Fibroblast of the conjunctiva (primary cell): ENCODE results near the gene BMPR2.
"Not testable (repeated sequence)": the region's sequence is repeated elsewhere in the genome, so short reads cannot be mapped to it uniquely, and the experiment has no call there.

Experiments used
- DNase-seq: peaks from one replicate; pipeline ENCODE4 v3.0.0-alpha.2; 2010; ENCODE audit warnings: low read depth

Gene BMPR2

DNA sequence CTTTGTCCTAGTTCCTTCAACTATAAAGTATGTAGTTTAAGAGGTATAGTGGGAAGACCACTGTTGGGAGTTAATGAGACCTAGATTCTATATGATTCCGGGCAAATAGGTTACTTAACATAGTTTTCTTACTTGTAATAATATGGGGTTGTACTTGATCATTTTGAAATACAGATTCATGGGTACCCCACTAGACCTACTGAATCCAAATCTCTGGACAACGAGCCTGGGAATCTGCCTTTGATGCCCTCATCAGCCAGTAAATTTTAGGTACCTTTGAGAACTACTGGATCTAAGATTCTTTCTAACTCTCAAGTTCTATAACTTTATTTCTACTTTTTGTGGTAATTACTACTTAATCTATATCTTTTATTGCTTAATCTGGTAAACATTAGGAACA, 6.6 kb downstream of the BMPR2 start:
- DNase-seq: no peak

DNA sequence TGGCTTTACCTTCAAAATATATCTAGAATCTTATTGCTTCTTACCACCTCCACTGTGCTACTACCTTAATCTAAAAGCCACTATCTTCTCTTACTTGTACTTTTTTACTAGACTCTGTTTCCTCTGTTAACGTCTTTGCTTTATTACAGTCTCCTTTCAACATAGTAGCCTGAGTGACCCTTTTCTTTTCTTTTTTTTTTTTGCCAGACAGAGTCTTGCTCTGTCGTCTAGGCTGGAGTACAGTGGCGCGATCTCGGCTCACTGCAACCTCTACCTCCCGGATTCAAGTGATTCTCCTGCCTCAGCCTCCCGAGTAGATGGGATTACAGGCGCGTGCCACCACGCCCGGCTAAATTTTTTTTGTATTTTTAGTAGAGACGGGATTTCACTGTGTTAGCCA, 10.4 kb downstream of the BMPR2 start:
- not testable (repeated sequence) for DNase-seq

DNA sequence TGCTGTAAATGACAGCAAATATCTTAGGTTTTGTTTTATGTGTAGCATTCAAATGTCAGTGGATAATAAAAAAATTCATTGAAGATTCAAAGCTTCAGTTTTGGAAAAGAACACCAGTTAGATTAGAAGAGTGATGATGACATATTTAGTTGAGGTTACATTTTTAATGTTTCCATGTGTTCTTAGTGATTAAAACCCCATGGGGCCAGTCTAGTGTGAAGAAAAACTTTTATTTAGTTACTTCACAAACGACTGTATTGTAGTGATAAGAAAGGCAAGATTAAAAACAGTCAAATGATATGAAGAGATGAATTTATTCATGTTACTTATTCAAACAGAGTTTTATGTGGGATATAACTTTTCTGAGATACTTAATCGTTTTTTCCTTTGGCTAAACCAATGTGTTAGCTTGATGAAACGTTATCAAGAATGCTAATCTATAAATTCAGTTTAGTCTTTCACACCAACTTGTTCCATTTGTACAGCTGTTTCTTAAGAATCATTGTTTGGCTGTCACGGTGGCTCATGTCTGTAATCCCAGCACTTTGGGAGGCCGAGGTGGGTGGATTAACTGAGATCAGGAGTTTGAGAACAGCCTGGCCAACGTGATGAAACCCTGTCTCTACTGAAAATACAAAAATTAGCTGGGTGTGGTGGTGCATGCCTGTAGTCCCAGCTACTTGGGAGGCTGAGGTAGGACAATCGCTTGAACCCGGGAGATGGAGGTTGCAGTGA, 11.6 kb downstream of the BMPR2 start:
- peak; percentile 42 for DNase-seq

DNA sequence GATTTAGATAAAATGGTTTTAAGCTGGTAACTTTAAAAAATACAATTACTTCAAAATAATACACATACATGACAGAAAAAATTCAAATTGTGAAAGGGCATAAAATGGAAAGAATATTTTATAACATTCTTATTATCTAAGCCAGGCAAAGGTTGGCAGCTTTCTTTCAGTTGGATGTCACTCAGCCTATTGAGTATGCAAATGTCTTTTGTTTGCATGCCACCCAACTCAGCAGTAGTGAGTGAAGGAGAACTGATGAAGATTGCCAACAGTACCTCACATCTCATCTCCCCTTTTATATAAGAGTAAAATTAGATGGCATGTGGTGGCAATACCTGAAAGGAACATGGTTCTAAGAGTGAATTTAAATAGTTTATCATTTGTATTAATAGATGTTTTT, 24.8 kb downstream of the BMPR2 start:
- no peak for DNase-seq

DNA sequence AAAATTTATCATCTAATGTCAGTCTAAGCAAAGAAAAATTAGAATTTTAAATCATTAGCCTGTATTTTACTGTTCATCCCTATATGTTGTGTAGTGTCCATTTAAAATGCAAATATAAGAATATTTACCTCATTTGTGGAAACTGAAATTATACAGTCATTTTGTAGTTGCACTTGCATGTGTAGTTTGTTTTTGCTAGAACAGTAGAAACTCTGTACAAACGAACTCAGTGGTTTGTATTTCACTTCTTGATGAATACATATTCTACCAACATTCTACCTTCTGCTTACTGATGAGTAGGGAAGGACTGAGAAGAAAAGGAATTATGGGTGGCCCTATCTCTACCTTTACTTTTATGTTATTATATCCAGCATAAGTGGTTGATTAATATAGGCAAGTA, 29.7 kb downstream of the BMPR2 start:
- DNase-seq: no peak

DNA sequence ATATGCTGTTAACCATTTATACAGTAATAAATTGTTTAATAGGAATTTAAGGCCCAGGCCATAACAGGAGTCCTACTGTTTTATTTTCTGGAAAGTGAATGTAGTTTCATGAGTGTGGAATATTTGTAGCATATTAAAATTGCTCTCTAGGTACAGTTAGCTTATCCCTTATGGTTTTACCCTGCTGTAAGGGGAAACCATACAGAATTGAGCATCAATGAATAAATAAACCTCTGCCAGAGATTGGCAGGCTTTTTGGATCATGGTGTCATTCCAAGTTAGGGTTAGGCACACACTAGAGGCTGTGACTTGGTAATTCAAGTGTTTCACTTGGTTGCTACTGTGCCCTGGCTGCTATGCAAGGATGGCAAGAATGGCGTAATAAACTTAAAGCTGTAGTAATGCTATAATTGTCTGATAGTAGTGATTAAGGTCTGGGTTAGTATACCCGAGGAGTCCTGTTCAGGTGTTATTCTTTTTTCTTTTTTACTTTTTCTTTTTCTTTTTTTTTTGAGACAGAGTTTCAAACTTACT, 30.4 kb downstream of the BMPR2 start:
- DNase-seq: no peak

DNA sequence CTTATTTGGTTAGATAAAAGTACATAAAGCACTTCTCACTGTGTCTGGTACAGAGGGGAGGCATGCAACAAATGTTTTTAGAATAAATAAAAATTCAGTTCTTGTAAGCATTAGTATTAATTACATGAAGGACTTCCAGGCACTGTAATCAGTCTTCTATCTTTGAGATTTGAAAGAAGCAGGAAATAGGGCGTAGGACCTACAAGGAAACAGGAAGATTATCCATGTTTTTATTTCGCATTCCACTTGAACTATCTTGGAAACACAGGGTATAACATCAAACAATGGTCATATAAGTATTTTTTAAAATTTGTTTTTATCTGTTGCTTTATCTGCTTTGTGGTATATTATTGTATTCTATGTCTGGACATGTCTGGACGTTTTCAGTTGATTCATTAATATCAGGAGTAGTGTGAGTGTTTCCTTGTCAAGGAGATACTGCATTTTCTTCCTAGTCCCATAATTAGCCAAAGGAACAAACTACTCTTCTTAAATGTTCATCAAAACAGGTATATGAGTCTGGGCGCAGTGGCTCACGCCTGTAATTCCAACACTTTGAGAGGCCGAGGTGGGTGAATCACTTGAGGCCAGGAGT, 32.5 kb downstream of the BMPR2 start:
- DNase-seq: no peak

DNA sequence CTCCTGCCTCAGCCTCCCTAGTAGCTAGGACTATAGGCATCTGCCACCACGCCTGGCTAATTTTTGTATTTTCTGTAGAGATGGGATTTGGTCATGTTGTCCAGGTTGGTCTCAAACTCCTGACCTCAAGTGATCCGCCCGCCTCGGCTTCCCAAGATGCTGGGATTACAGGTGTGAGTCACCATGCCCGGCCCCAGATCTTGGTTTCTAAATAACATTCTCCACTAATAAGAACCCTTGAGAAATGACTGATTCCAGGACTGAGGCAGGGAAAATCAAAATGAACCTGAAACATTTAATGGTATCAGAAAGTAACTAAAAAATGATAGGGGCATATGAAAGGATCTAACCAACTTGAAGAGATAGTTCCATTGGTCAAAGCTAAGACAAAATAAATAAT, 34.0 kb downstream of the BMPR2 start:
- DNase-seq: no peak

DNA sequence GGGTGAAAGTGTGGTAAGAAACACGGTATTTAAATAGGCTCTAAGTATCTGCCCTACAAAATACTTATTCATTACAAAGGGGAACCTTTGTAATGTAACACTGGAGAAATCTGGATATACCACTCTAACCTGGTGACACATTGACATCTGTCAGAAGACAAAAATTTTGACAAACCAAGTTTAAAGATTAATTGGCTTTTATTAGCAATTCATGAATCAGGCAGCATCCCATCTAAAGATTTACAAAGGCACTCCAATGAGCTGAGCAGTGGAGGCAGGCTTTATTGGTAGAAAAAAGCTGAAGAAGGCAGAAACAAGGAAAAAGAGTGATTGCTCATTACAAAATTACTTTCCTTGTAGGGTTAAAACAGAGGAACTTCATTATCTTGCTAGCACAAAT, 35.0 kb downstream of the BMPR2 start:
- DNase-seq: no peak

DNA sequence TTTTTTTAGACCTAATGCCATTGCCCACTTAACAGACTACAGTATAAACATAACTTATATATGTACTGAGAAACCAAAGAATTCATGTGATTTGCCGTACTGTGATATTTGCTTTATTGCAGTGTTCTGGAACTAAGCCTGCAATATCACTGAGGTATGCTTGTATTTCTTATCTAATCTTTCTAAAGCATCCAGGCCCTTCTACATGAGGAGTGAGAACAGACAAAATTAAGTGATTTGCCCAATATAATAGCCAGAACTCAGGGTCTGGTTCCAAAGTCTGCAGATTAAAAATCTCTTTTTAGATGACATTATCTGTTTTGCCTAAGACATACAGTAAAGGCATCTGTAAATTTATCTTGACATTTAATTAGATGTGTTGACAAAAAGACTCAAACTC, 41.9 kb downstream of the BMPR2 start:
- DNase-seq: no peak

DNA sequence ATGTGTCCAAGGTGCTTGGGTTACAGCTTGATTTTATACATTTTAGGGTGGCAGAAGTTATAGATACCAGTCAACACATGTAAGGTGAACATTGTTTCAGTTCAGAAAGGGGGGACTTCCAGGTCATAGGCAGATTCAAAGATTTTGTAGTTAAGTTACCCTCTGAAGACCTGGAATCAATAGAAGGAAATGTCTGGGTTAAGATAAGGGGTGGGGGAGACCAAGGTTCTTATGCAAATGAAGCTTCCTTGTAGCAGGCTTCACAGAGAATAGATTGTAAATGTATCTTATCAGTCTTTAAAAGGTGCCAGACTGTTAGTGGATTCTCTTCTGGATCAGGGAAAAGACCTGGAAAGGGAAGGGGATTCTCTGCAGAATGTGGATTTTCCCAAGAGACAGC, 42.4 kb downstream of the BMPR2 start:
- DNase-seq: no peak

DNA sequence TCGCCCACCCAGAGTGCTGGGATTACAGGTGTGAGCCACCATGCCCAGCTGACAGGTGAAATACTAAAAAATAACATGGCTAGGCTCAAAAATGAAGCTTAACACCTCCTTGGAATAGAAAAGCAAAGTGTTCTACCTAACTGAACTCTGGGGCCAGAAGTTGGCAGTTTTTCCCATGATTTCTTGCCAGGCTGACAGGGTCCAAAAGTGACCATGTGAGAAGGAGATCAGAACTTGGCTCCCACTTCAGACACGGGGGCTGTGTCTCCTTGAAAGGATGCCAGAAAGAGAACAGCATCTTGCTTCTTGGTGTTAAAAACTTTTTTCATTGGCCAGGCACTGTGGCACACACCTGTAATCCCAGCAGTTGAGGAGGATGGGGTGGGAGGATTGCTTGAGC, 47.0 kb downstream of the BMPR2 start:
- DNase-seq: no peak

DNA sequence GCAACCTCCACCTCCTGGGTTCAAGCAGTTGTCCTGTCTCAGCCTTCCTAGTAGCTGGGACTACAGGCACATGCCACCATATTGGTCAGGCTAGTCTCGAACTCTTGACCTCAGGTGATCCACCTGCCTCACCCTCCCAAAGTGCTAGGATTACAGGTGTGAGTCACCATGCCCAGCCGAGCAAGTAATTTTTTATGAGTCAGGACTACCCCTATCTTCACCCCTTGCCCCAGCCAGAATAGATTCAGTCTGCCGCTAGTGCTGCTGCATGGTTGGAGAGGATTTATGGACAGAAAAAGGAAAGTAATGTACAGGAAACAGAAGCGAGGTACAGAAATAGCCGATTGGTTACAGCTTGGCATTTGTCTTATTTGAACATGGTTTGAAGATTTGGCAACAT, 48.9 kb downstream of the BMPR2 start:
- no peak for DNase-seq

DNA sequence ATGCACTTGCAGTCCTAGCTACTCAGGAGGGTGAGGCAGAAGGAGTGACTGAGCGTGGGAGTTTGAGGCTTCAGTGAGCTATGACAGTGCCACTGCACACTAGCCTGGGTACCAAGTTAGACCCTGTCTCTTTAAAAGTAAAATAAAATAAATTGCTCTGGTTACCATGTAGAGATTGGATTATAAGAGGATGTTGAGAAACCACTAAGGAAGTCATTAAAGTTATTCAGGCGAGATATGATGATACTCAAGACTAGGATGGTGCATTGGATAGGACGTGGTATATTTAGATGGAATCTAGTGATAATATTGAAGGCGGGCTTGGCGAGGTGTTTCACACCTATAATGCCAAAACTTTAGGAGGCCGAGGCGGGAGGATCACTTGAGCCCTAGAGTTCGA, 50.6 kb downstream of the BMPR2 start:
- no peak for DNase-seq

DNA sequence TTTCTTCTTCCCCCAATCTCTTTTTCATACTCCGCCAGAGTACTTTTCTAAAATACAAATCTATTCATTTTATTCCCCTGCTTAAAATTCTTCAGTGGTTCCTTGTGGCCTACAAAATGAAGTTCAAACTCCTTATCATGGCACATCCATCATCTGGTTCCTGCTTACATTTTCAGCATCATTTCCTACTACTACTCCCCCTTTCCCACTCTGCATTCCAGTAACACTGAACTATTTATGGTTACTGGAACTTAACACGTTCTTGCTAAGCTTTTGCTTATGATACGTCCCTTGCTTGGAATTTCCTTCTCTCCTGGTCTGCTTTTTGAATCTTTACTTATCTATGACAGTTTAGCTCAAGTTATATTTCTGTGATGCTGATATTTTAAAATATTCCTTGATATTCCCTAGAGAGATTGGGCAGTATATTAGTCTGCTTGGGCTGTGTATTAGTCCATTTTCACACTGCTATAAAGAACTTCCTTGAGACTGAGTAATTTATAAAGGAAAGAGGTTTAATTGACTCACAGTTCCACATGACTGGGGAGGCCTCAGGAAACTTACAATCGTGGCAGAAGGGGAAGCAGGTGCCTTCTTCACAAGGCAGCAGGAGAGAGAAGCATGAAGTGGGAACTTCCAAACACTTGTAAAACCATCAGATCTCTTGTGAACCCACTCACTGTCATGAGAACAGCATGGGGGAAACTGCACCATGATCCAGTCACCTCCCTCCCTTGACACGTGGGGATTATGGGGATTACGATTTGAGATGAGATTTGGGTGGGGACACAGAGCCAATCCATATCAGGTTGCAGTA, 53.2 kb downstream of the BMPR2 start:
- no peak for DNase-seq

DNA sequence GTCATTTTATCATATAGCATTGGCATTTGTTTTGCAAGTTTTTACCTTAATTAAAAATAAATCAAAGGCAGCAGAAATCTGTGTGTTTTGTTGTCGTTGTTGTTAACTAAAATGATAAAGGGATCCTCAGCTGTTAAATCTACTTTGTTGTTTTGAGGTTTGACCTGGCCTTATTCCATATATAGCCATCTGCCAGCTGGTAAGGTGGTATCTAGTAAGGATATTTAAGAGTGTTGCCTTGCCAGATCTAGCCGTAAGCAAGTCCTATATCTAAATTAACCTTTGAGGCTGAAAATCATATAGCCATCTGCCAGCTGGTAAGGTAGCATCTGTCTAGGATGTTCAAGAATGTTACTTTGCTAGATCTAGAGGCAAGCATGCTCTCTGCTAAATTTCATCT, 56.6 kb downstream of the BMPR2 start:
- DNase-seq: no peak

DNA sequence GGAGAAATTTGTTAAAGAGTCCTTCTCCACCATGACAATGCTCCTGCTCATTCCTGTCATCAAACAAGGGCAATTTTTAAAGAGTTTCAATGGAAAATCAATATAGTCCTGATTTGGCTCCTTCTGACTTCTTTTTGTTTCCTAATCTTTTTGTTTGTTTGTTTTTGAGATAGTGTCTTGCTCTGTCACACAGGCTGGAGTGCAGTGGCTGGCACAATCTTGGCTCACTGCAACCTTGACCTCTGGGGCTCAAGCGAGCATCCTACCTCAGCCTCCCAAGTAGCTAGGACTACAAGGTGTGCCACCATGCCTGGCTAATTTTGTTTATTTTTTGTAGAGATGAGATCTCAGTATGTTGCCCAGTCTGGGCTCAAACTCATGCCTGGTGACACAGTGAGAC, 58.3 kb downstream of the BMPR2 start:
- no peak for DNase-seq

DNA sequence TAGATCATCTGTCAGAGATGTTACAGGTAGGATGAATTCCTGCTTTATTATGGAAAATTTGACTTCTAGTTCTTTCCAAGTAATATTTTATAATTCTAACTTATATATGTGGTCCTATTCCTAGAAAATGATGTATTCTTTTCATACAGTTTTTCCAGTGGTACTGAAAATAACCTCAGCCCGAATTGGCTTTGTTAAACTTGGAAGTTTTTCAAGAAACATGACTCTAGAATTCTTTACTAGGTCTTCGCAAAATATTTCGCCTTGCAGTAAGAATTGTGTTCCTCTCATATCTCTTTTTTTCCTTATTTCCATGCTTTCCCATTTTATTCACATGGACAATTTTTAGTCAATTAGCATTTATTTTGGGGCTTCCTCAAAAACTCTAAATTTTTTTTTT, 60.5 kb downstream of the BMPR2 start:
- peak; percentile 4 for DNase-seq

DNA sequence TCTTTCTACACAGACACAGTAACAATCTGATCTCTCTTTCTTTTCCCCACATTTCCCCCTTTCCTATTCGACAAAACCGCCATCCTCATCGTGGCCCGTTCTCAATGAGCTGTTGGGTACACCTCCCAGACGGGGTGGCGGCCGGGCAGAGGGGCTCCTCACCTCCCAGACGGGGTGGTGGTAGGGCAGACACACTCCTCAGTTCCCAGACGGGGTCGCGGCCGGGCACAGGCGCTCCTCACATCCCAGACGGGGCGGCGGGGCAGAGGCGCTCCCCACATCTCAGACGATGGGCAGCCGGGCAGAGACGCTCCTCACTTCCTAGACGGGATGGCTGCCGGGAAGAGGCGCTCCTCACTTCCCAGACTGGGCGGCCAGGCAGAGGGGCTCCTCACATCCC, 64.0 kb downstream of the BMPR2 start:
- DNase-seq: not testable (repeated sequence)

DNA sequence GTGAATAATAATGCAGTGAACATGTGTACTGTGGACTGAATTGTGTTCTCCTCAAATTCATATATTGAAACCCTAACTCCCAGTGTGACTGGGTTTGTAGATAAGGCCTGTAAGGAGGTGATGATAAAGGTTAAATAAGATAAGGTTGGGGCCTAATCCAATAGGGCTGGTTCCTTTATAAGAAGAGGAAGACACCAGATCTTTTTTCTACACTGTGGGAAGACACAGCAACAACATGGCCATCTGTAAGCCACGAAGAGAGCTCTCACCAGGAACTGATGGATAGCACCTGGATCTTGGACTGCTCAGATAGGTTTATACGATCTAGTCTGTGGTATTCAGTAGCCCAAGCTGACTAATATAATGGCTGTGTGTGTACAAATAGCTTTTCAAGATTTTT, 66.8 kb downstream of the BMPR2 start:
- no peak for DNase-seq

DNA sequence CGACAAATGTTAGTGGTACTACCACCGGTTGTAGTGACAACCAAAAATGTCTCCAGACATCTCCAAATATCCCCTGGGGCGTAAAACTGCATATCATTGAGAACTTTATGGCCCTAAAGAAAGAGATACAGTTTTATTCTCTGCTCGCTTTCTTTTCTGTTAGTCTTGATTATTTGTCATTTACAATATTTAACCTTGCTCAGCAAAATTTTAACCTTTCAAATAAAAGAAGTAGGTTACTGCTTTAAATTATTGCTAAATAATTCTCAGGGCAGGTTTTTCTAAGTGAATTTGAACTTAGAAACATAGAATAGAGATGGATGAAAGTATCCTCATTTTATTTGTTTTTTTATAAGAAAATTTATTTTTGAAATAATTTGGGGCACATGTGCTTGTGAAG, 67.9 kb downstream of the BMPR2 start:
- DNase-seq: no peak

DNA sequence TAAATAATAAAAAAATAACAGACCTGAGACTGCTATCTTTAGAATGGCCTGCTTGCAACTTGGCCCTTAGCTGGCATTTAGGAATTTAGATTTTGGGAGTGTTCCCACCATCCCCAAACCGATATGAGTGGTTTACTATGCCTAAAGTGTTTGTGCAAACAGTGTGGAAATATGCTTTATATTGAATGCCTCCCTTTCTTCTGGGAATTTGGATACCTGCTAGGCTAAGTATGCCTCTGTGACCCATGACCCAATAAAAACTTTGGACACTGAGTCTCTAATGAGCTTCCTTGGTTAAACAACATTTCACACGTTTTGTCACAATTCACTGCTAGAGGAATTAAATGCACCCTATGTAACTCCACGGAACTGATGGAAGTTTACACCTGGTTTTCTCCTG, 73.2 kb downstream of the BMPR2 start:
- no peak for DNase-seq

DNA sequence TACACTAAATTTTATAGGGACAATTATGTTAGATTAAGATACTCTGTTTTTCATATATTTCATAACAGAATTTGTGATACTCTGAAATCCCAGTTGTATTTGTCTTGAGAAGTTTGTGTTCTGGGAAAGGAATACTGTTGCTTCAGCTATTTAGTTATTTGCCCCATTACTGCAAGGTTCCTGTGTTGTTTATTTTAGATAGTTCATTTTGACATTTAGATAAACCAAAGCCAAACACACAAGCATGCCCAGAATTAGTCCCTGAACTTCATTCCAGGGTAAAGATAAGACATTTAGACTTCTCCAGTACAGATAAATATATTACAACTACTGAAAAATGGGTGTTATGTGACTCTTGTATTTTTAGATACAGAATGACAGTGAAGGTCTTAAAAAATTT, 74.7 kb downstream of the BMPR2 start:
- no peak for DNase-seq
